SK-N-SH (cell line): ENCODE data around the gene SEH1L. TPM values are rescaled to one million over a fixed set of nuclear protein-coding genes. Genes with fewer than 3 reads are reported as not detected.

Source experiments
- CTCF ChIA-PET: fragments of 300-600, 350-600 bp; formaldehyde crosslinking; extraction: SDS; loops from one replicate; lab custom pipeline; 2021; lab: Yijun Ruan, JAX
- POLR2A ChIA-PET: fragments of 350-600 bp; sonication (Branson Sonifier 250); formaldehyde crosslinking; extraction: SDS; loops from one replicate; lab custom pipeline; 2020; ENCODE audit warnings: antibody characterized with exemption, inconsistent platforms; lab: Yijun Ruan, JAX
- DNase-seq: peaks from one replicate; pipeline ENCODE4 v3.0.0; 2012
- H2AFZ ChIP-seq: fragments of 200-600 bp; sonication (generic); 2 replicates; pipeline ENCODE4 v1.8.1; 2016; ENCODE audit warnings: antibody characterized with exemption, mild to moderate bottlenecking, low read depth
- H3F3A ChIP-seq: fragments of 200-600 bp; sonication (generic); replicated peaks from 2 replicates; pipeline ENCODE3; 2016; ENCODE audit warnings: antibody characterized with exemption, mild to moderate bottlenecking; ENCODE audit not compliant: insufficient read depth
- H3K27ac ChIP-seq, 2 experiments: fragments of 200-500 bp in 1 of 2; fragments of 200-600 bp in 1 of 2; sonication (Bioruptor generic) in 1 of 2; sonication (generic), shearing (Covaris generic) in 1 of 2; 2 replicates each; pipeline versions ENCODE4 v1.5.1 to v1.6.1; 2014 to 2016; ENCODE audit warnings: low read depth in 2 of 2, inconsistent platforms in 1 of 2, low read length in 1 of 2, mild to moderate bottlenecking in 1 of 2, mixed read lengths in 1 of 2
- H3K27me3 ChIP-seq: fragments of 200-600 bp; sonication (generic), shearing (Covaris generic); 2 replicates; pipeline ENCODE4 v1.6.1; 2016; ENCODE audit warnings: mixed run types; ENCODE audit not compliant: insufficient read depth
- H3K36me3 ChIP-seq, 2 experiments: fragments of 200-500 bp in 1 of 2; fragments of 200-600 bp in 1 of 2; sonication (Bioruptor generic) in 1 of 2; sonication (generic) in 1 of 2; replicated peaks in 1 of 2; 2 replicates each; pipeline versions ENCODE3 to v1.5.1; 2014 to 2016; ENCODE audit warnings: low read length in 1 of 2, mild to moderate bottlenecking in 1 of 2; ENCODE audit not compliant: insufficient read depth in 2 of 2, control insufficient read depth in 1 of 2
- H3K4me1 ChIP-seq, 2 experiments: fragments of 200-500 bp in 1 of 2; fragments of 200-600 bp in 1 of 2; sonication (Bioruptor generic) in 1 of 2; sonication (generic), shearing (Covaris generic) in 1 of 2; 2 replicates each; pipeline versions ENCODE4 v1.5.1 to v1.6.1; 2014 to 2016; ENCODE audit warnings: low read depth in 1 of 2, low read length in 1 of 2, mixed run types in 1 of 2; ENCODE audit not compliant: insufficient read depth in 2 of 2, control insufficient read depth in 1 of 2
- H3K4me2 ChIP-seq: fragments of 200-600 bp; sonication (generic), shearing (Covaris generic); 2 replicates; pipeline ENCODE4 v1.6.1; 2017; ENCODE audit warnings: mixed run types
- H3K4me3 ChIP-seq, 2 experiments: fragments of 200-500 bp in 1 of 2; fragments of 200-600 bp in 1 of 2; sonication (Bioruptor generic) in 1 of 2; sonication (generic), shearing (Covaris generic) in 1 of 2; 2 replicates each; pipeline versions ENCODE4 v1.5.1 to v1.8.1; 2014 to 2016; ENCODE audit warnings: low read depth in 2 of 2, inconsistent platforms in 1 of 2, low read length in 1 of 2, mild to moderate bottlenecking in 1 of 2, mixed read lengths in 1 of 2, moderate library complexity in 1 of 2
- H3K79me2 ChIP-seq: fragments of 200-600 bp; sonication (generic); 2 replicates; pipeline ENCODE4 v1.8.1; 2017; ENCODE audit warnings: mild to moderate bottlenecking; ENCODE audit not compliant: insufficient read depth
- H3K9ac ChIP-seq: fragments of 200-600 bp; sonication (generic); 2 replicates; pipeline ENCODE4 v1.6.1; 2017; ENCODE audit warnings: mixed run types
- H3K9me2 ChIP-seq: fragments of 200-600 bp; sonication (generic); 2 replicates; pipeline ENCODE4 v1.6.1; 2017; ENCODE audit warnings: mixed run types
- H3K9me3 ChIP-seq: fragments of 200-600 bp; sonication (generic); 2 replicates; pipeline ENCODE4 v1.6.1; 2017; ENCODE audit warnings: mixed run types, mild to moderate bottlenecking, moderate library complexity
- H4K20me1 ChIP-seq: fragments of 200-600 bp; sonication (generic); 2 replicates; pipeline ENCODE4 v1.6.1; 2017; ENCODE audit warnings: mild to moderate bottlenecking, mixed run types; ENCODE audit not compliant: insufficient read depth
- ELF1 ChIP-seq: IDR thresholded peaks from 2 replicates; pipeline ENCODE4 v1.4.0; 2012
- EZH2phosphoT487 ChIP-seq: fragments of 200-600 bp; sonication (generic); IDR thresholded peaks from 2 replicates; pipeline ENCODE4 v1.6.1; 2017; ENCODE audit warnings: low read depth, mixed run types, mild to moderate bottlenecking, antibody characterized with exemption, moderate library complexity, borderline replicate concordance
- FOSL2 ChIP-seq: IDR thresholded peaks from 2 replicates; pipeline ENCODE4 v1.4.0; 2012; ENCODE audit warnings: low read depth, mild to moderate bottlenecking, moderate library complexity, borderline replicate concordance
- FOXM1 ChIP-seq: IDR thresholded peaks from 2 replicates; pipeline ENCODE4 v1.4.0; 2012; ENCODE audit warnings: low read depth, mild to moderate bottlenecking
- GABPA ChIP-seq: IDR thresholded peaks from 2 replicates; pipeline ENCODE4 v1.4.0; 2012; ENCODE audit warnings: low read depth, mild to moderate bottlenecking
- GATA2 ChIP-seq: sonication (generic); formaldehyde crosslinking; IDR thresholded peaks from 2 replicates; pipeline ENCODE4 v1.5.0; 2020; ENCODE audit warnings: mild to moderate bottlenecking, missing genetic modification reagents
- MEF2A ChIP-seq: IDR thresholded peaks from 2 replicates; pipeline ENCODE4 v1.4.0; 2012; ENCODE audit warnings: low read depth, borderline replicate concordance
- MXI1 ChIP-seq: IDR thresholded peaks from 2 replicates; pipeline ENCODE4 v1.6.1; 2012; ENCODE audit warnings: mild to moderate bottlenecking, low read depth, low read length, improper control_type of control experiment
- NFIC ChIP-seq: IDR thresholded peaks from 2 replicates; pipeline ENCODE4 v1.4.0; 2012; ENCODE audit warnings: borderline replicate concordance
- NRF1 ChIP-seq: IDR thresholded peaks from 2 replicates; pipeline ENCODE4 v1.6.1; 2012; ENCODE audit warnings: low read depth, mild to moderate bottlenecking, low read length
- RAD21 ChIP-seq: IDR thresholded peaks from 2 replicates; pipeline ENCODE4 v1.6.1; 2012; ENCODE audit warnings: mild to moderate bottlenecking, low read length
- RCOR1 ChIP-seq: fragments of 150-350 bp; IDR thresholded peaks from 2 replicates; pipeline ENCODE4 v1.6.1; 2017; ENCODE audit warnings: antibody characterized with exemption, low read length
- SMC3 ChIP-seq: IDR thresholded peaks from 2 replicates; pipeline ENCODE4 v1.6.1; 2012; ENCODE audit warnings: low read depth, low read length, improper control_type of control experiment
- TAF1 ChIP-seq: IDR thresholded peaks from 2 replicates; pipeline ENCODE4 v1.6.1; 2012; ENCODE audit warnings: low read depth, mild to moderate bottlenecking, low read length, moderate library complexity, borderline replicate concordance
- TCF12 ChIP-seq: IDR thresholded peaks from 2 replicates; pipeline ENCODE4 v1.4.0; 2012
- WGBS: methylation state at CpG from one replicate; pipeline ENCODE4 v1.1.6; 2017; ENCODE audit warnings: low lambda C conversion rate; 5-methylcytosine and 5-hydroxymethylcytosine counted together
- polyA plus RNA-seq, 3 experiments: library from polyadenylated mRNA; depleted of rRNA; stranded (reverse); fragments of >200 nt; gene quantifications; 2 replicates each; pipeline ENCODE4 v1.2.3, GENCODE V29; 2012
- TF ChIP-seq, protein P1 (sequence below): IDR thresholded peaks from 2 replicates; pipeline ENCODE4 v1.4.0; 2012; ENCODE audit warnings: low read depth, borderline replicate concordance
- TF ChIP-seq, protein P2 (sequence below): IDR thresholded peaks from 2 replicates; pipeline ENCODE4 v1.6.1; 2012; ENCODE audit warnings: mild to moderate bottlenecking, low read depth, low read length, moderate library complexity
- TF ChIP-seq, protein P3 (sequence below): fragments of 200-600 bp; sonication (generic); IDR thresholded peaks from 2 replicates; pipeline ENCODE4 v1.6.1; 2017; ENCODE audit warnings: antibody characterized with exemption, mild to moderate bottlenecking, moderate library complexity
- TF ChIP-seq, protein P4 (sequence below): fragments of 150-350 bp; IDR thresholded peaks from 2 replicates; pipeline ENCODE4 v1.6.1; 2016; ENCODE audit warnings: mild to moderate bottlenecking, low read depth, low read length
- TF ChIP-seq, protein P5 (sequence below): IDR thresholded peaks from 2 replicates; pipeline ENCODE4; 2012

The SEH1L gene
- polyA plus RNA-seq, 1 of the 3 experiments (the other 2 are of a cell fraction) = 29.8 TPM

DNA sequence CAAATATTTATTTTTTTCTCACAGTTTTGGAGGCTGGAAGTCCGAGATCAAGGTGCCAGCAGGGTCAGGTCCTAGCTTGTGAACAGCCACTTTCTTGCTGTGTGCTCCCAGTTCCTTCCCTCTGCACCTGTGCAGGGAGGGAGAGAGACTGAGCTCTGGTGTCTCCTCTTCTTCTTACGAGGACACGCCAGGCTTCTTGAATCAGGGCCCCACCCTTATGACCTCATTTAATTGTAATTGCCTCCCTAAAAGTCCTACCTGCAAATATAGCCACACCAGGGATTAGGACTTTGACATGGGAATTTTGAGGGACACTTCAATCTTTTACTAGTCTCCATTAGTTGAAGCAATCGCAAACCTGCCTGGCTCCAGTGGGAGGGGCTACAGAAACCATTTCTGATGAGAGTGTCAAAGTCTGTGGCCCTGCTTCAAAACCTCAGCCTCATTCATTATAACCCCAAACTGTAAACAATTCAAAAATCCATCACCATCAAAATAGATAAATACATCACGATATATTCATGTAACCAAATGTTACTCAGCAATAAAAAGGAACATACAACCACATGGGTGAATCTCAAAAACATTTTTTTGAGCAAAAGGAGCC lies 18.2 kb upstream of the SEH1L start:
- 75% methylated on average over 5 of the region's 5 CpGs for WGBS
- ChIA-PET CTCF (interaction anchor here (1.3 kb wide), 1 partner anchor 36 kb away, joined by 4 read pairs; no protein-coding TSS in a partner anchor), POLR2A (no interaction called here)

DNA sequence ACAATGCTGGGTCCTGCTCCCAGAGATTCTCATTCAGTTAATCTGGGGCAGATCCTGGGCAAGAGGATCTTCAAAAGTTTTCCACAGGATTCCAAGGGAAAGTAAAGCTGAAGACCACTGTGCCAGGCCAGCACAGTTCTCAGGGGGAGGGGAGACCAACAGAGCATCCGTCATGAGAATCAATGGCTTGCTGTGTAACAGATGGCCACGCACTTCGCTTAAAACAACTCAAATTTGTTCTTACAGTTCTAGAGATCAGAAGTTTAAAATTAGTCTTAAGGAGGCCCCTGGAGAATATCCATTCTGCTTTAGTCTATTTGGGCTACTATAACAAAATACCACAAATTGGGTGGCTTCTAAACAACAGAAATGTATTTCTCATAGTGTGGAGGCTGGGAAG lies 17.4 kb upstream of the SEH1L start:
- no peaks in the 10 kb centered on the region for H3K9me3 ChIP-seq
- H3K36me3 ChIP-seq = no peaks in the 10 kb centered on the region
- no peaks in the 10 kb centered on the region for H3K9me2 ChIP-seq
- 92% methylated on average over 3 of the region's 3 CpGs for WGBS
- H3K27ac ChIP-seq = no peak overlapping the region
- no peak for DNase-seq
- no peaks in the 10 kb centered on the region for H3K27me3 ChIP-seq
- CTCF ChIA-PET = interaction anchor here (1.0 kb wide), 1 partner anchor 13 kb away, joined by 3 read pairs; no protein-coding TSS in a partner anchor
- H2AFZ ChIP-seq = no peak overlapping the region
- no peak overlapping the region for H3K9ac ChIP-seq
- H3K79me2 ChIP-seq = no peaks in the 10 kb centered on the region
- H3F3A ChIP-seq = peaks cover 3% of the 10 kb centered on the region
- no peak overlapping the region for H3K4me2 ChIP-seq
- POLR2A ChIA-PET = no interaction called here
- no peak overlapping the region for H3K4me3 ChIP-seq
- no peaks in the 10 kb centered on the region for H4K20me1 ChIP-seq
- H3K4me1 ChIP-seq = peaks cover 0 to 2% of the 10 kb centered on the region in 2 experiments; a peak in 1 of 4 replicates
- TF ChIP-seq TCF12 = no peak
- TF ChIP-seq, protein P1, sequence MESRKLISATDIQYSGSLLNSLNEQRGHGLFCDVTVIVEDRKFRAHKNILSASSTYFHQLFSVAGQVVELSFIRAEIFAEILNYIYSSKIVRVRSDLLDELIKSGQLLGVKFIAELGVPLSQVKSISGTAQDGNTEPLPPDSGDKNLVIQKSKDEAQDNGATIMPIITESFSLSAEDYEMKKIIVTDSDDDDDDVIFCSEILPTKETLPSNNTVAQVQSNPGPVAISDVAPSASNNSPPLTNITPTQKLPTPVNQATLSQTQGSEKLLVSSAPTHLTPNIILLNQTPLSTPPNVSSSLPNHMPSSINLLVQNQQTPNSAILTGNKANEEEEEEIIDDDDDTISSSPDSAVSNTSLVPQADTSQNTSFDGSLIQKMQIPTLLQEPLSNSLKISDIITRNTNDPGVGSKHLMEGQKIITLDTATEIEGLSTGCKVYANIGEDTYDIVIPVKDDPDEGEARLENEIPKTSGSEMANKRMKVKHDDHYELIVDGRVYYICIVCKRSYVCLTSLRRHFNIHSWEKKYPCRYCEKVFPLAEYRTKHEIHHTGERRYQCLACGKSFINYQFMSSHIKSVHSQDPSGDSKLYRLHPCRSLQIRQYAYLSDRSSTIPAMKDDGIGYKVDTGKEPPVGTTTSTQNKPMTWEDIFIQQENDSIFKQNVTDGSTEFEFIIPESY = no peak
- TF ChIP-seq NFIC = no peak
- TF ChIP-seq FOSL2 = no peak
- no peak for TF ChIP-seq MXI1
- TF ChIP-seq, protein P2, sequence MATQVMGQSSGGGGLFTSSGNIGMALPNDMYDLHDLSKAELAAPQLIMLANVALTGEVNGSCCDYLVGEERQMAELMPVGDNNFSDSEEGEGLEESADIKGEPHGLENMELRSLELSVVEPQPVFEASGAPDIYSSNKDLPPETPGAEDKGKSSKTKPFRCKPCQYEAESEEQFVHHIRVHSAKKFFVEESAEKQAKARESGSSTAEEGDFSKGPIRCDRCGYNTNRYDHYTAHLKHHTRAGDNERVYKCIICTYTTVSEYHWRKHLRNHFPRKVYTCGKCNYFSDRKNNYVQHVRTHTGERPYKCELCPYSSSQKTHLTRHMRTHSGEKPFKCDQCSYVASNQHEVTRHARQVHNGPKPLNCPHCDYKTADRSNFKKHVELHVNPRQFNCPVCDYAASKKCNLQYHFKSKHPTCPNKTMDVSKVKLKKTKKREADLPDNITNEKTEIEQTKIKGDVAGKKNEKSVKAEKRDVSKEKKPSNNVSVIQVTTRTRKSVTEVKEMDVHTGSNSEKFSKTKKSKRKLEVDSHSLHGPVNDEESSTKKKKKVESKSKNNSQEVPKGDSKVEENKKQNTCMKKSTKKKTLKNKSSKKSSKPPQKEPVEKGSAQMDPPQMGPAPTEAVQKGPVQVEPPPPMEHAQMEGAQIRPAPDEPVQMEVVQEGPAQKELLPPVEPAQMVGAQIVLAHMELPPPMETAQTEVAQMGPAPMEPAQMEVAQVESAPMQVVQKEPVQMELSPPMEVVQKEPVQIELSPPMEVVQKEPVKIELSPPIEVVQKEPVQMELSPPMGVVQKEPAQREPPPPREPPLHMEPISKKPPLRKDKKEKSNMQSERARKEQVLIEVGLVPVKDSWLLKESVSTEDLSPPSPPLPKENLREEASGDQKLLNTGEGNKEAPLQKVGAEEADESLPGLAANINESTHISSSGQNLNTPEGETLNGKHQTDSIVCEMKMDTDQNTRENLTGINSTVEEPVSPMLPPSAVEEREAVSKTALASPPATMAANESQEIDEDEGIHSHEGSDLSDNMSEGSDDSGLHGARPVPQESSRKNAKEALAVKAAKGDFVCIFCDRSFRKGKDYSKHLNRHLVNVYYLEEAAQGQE = no peak
- TF ChIP-seq RAD21 = no peak
- TF ChIP-seq SMC3 = no peak
- TF ChIP-seq, protein P3, sequence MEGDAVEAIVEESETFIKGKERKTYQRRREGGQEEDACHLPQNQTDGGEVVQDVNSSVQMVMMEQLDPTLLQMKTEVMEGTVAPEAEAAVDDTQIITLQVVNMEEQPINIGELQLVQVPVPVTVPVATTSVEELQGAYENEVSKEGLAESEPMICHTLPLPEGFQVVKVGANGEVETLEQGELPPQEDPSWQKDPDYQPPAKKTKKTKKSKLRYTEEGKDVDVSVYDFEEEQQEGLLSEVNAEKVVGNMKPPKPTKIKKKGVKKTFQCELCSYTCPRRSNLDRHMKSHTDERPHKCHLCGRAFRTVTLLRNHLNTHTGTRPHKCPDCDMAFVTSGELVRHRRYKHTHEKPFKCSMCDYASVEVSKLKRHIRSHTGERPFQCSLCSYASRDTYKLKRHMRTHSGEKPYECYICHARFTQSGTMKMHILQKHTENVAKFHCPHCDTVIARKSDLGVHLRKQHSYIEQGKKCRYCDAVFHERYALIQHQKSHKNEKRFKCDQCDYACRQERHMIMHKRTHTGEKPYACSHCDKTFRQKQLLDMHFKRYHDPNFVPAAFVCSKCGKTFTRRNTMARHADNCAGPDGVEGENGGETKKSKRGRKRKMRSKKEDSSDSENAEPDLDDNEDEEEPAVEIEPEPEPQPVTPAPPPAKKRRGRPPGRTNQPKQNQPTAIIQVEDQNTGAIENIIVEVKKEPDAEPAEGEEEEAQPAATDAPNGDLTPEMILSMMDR = no peak
- TF ChIP-seq, protein P4, sequence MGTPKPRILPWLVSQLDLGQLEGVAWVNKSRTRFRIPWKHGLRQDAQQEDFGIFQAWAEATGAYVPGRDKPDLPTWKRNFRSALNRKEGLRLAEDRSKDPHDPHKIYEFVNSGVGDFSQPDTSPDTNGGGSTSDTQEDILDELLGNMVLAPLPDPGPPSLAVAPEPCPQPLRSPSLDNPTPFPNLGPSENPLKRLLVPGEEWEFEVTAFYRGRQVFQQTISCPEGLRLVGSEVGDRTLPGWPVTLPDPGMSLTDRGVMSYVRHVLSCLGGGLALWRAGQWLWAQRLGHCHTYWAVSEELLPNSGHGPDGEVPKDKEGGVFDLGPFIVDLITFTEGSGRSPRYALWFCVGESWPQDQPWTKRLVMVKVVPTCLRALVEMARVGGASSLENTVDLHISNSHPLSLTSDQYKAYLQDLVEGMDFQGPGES = no peak
- TF ChIP-seq, protein P5, sequence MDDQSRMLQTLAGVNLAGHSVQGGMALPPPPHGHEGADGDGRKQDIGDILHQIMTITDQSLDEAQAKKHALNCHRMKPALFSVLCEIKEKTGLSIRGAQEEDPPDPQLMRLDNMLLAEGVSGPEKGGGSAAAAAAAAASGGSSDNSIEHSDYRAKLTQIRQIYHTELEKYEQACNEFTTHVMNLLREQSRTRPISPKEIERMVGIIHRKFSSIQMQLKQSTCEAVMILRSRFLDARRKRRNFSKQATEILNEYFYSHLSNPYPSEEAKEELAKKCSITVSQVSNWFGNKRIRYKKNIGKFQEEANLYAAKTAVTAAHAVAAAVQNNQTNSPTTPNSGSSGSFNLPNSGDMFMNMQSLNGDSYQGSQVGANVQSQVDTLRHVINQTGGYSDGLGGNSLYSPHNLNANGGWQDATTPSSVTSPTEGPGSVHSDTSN = no peak
- no peak for TF ChIP-seq ELF1
- TF ChIP-seq EZH2phosphoT487 = no peak
- no peak for TF ChIP-seq TAF1
- no peak for TF ChIP-seq FOXM1
- no peak for TF ChIP-seq RCOR1

More for the DNA sequence above, 18.2 kb upstream of the SEH1L start:
- no peaks in the 10 kb centered on the region for H3K79me2 ChIP-seq
- no peaks in the 10 kb centered on the region for H3K9me2 ChIP-seq
- no peak overlapping the region for H2AFZ ChIP-seq
- no peaks in the 10 kb centered on the region for H3K36me3 ChIP-seq
- H3K27ac ChIP-seq = no peak overlapping the region
- no peaks in the 10 kb centered on the region for H3F3A ChIP-seq
- H3K27me3 ChIP-seq = no peaks in the 10 kb centered on the region
- no peaks in the 10 kb centered on the region for H3K9me3 ChIP-seq
- H4K20me1 ChIP-seq = no peaks in the 10 kb centered on the region
- H3K4me2 ChIP-seq = no peak overlapping the region
- DNase-seq = no peak
- no peak for TF ChIP-seq GATA2 (CRISPR knock-in tag)
- TF ChIP-seq NRF1 = no peak
- TF ChIP-seq RCOR1 = no peak
- TF ChIP-seq MEF2A = no peak
- no peak for TF ChIP-seq GABPA
- TF ChIP-seq TCF12 = no peak
- H3K4me3 ChIP-seq = no peak overlapping the region
- no peak overlapping the region for H3K9ac ChIP-seq
- peaks cover 0 to 2% of the 10 kb centered on the region in 2 experiments; a peak in 1 of 4 replicates for H3K4me1 ChIP-seq
